ENCODE results near the gene AGPAT3.

- TF ChIP-seq, protein P1, sequence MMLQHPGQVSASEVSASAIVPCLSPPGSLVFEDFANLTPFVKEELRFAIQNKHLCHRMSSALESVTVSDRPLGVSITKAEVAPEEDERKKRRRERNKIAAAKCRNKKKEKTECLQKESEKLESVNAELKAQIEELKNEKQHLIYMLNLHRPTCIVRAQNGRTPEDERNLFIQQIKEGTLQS (IDR thresholded peaks at IDR 0.05; ENCODE audit: borderline replicate concordance, extremely low read depth, low read depth, low read length) = no peak
- TF ChIP-seq, protein P2, sequence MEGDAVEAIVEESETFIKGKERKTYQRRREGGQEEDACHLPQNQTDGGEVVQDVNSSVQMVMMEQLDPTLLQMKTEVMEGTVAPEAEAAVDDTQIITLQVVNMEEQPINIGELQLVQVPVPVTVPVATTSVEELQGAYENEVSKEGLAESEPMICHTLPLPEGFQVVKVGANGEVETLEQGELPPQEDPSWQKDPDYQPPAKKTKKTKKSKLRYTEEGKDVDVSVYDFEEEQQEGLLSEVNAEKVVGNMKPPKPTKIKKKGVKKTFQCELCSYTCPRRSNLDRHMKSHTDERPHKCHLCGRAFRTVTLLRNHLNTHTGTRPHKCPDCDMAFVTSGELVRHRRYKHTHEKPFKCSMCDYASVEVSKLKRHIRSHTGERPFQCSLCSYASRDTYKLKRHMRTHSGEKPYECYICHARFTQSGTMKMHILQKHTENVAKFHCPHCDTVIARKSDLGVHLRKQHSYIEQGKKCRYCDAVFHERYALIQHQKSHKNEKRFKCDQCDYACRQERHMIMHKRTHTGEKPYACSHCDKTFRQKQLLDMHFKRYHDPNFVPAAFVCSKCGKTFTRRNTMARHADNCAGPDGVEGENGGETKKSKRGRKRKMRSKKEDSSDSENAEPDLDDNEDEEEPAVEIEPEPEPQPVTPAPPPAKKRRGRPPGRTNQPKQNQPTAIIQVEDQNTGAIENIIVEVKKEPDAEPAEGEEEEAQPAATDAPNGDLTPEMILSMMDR (IDR thresholded peaks at IDR 0.05 in 2 of 3, conservative IDR thresholded peaks at IDR 0.05 in 1 of 3; ENCODE audit: control insufficient read depth in 2 of 3, extremely low read depth in 1 of 3, insufficient read depth in 1 of 3, low read depth in 3 of 3, low read length in 3 of 3) = no peak
- TF ChIP-seq POLR2A (IDR thresholded peaks at IDR 0.05; ENCODE audit: low read depth, low read length) = no peak
- no peak for TF ChIP-seq FOS (IDR thresholded peaks at IDR 0.05; ENCODE audit: borderline replicate concordance, extremely low read depth, insufficient read length)
- no peak for TF ChIP-seq POLR2AphosphoS5 (IDR thresholded peaks at IDR 0.05; ENCODE audit: low read length)
- no peak for TF ChIP-seq ZNF274 (IDR thresholded peaks at IDR 0.05; ENCODE audit: insufficient read depth, insufficient read length)
- TF ChIP-seq NRF1 (conservative IDR thresholded peaks at IDR 0.05; ENCODE audit: low read depth, low read length) = no peak
Measured at GRCh38 chr21:43944078-43944633, 79.1 kb downstream of the AGPAT3 start.
